Tibial nerve (tissue), 4 donors: ENCODE measurements around the gene PTPRU. TPM values are rescaled to one million over a fixed set of nuclear protein-coding genes. Genes with fewer than 3 reads are reported as not detected.
"Not testable (repeated sequence)": the region's sequence is repeated elsewhere in the genome, so short reads cannot be mapped to it uniquely, and the experiment has no call there.

ENCODE experiments used
- DNase-seq, 2 donors: peaks; one replicate each; pipeline ENCODE4 v3.0.0-alpha.2; 2019; ENCODE audit warnings: low spot score in 2 of 2
- H3K27ac ChIP-seq, 4 donors: fragments of 200-600 bp; sonication (generic) in 3 of 4; one replicate each; pipeline ENCODE4 v1.5.1; 2017 to 2019; ENCODE audit warnings: mild to moderate bottlenecking in 1 of 4
- H3K27me3 ChIP-seq, 2 donors: fragments of 200-600 bp; sonication (generic) in 1 of 2; one replicate each; pipeline versions ENCODE4 v1.5.1 to v1.6.0; 2017 to 2019
- H3K36me3 ChIP-seq, 3 donors: fragments of 200-600 bp; sonication (generic); one replicate each; pipeline ENCODE4 v1.5.1; 2018 to 2019
- H3K4me1 ChIP-seq, 4 donors: fragments of 200-600 bp; sonication (generic) in 3 of 4; one replicate each; pipeline ENCODE4 v1.5.1; 2017 to 2019
- H3K4me3 ChIP-seq, 4 donors: fragments of 200-600 bp; sonication (generic) in 3 of 4; one replicate each; pipeline ENCODE4 v1.5.1; 2017 to 2019; ENCODE audit warnings: mild to moderate bottlenecking in 1 of 4, moderate library complexity in 1 of 4
- H3K9me3 ChIP-seq, 4 donors: fragments of 200-600 bp; sonication (generic) in 3 of 4; one replicate each; pipeline ENCODE4 v1.5.1; 2017 to 2019
- CTCF ChIP-seq, 5 experiments: fragments of 200-600 bp in 3 of 5; fragments of 450-650 bp in 2 of 5; sonication (generic) in 3 of 5; IDR thresholded peaks; one replicate each; pipeline ENCODE4 v1.5.1; 2016 to 2019; ENCODE audit warnings: antibody characterized with exemption in 5 of 5, mild to moderate bottlenecking in 3 of 5, moderate library complexity in 2 of 5
- EP300 ChIP-seq, 2 donors: sonication (generic); formaldehyde crosslinking; IDR thresholded peaks; one replicate each; pipeline ENCODE4 v1.6.1; 2017; ENCODE audit warnings: antibody characterized with exemption in 2 of 2, mild to moderate bottlenecking in 1 of 2
- POLR2A ChIP-seq, 2 donors: fragments of 450-650 bp; IDR thresholded peaks; one replicate each; pipeline ENCODE4 v1.6.1; 2017; ENCODE audit warnings: antibody characterized with exemption in 2 of 2, mild to moderate bottlenecking in 2 of 2, moderate library complexity in 2 of 2
- WGBS, 2 donors: methylation state at CpG; one replicate each; pipeline ENCODE4 v1.1.5; 2018; 5-methylcytosine and 5-hydroxymethylcytosine counted together
- total RNA-seq, 4 donors: library from RNA; depleted of rRNA; stranded (reverse); fragments of >200 nt; gene quantifications; one replicate each; pipeline ENCODE4 v1.1.0, GENCODE V29; 2016

Gene PTPRU
- total RNA-seq, 4 donors from 2014 or later = 52.1 to 75.6 (median 63.7) TPM

GRCh38 chr1:29312469-29313461 is 76.4 kb downstream of the PTPRU start:
- no peaks in the 10 kb centered on the region for H3K9me3 ChIP-seq
- no peaks in the 10 kb centered on the region for H3K4me1 ChIP-seq
- no peaks in the 10 kb centered on the region for H3K27me3 ChIP-seq
- H3K4me3 ChIP-seq = no peak overlapping the region
- DNase-seq = no peak
- TF ChIP-seq POLR2A (IDR thresholded peaks at IDR 0.05) (no peak), CTCF (IDR thresholded peaks at IDR 0.05) (no peak), EP300 (IDR thresholded peaks at IDR 0.05) (no peak)
- H3K27ac ChIP-seq = no peak overlapping the region
- WGBS, 2 donors = 88 to 90% methylated on average over 24 of the region's 24 CpGs
- peaks cover 0 to 80% (median 2%) of the 10 kb centered on the region in 3 donors for H3K36me3 ChIP-seq

GRCh38 chr1:29314685-29315084 is 78.4 kb downstream of the PTPRU start:
- H3K9me3 ChIP-seq, H3K27me3 ChIP-seq, DNase-seq, H3K4me1 ChIP-seq, H3K27ac ChIP-seq, H3K4me3 ChIP-seq: not testable (repeated sequence)
- WGBS, 2 donors = 72 to 79% methylated on average over 8 of the region's 8 CpGs
- H3K36me3 ChIP-seq = peaks cover 0 to 97% (median 2%) of the 10 kb centered on the region in 3 donors

- WGBS, 2 donors = 90 to 91% methylated on average over 15 of the region's 15 CpGs
- no peaks in the 10 kb centered on the region for H3K27me3 ChIP-seq
- no peaks in the 10 kb centered on the region for H3K9me3 ChIP-seq
- no peak for TF ChIP-seq EP300 (IDR thresholded peaks at IDR 0.05)
- no peak for TF ChIP-seq CTCF (IDR thresholded peaks at IDR 0.05)
- no peak for TF ChIP-seq POLR2A (IDR thresholded peaks at IDR 0.05)
- no peak overlapping the region for H3K4me3 ChIP-seq
- no peaks in the 10 kb centered on the region for H3K4me1 ChIP-seq
- H3K27ac ChIP-seq = no peak overlapping the region
- no peak for DNase-seq
- peaks cover 0 to 97% (median 2%) of the 10 kb centered on the region in 3 donors for H3K36me3 ChIP-seq
Observed at GRCh38 chr1:29315262-29315661, 78.9 kb downstream of the PTPRU start.

- no peak for DNase-seq
- peaks cover 0 to 97% (median 2%) of the 10 kb centered on the region in 3 donors for H3K36me3 ChIP-seq
- TF ChIP-seq EP300 (IDR thresholded peaks at IDR 0.05) (no peak), CTCF (IDR thresholded peaks at IDR 0.05) (no peak), POLR2A (IDR thresholded peaks at IDR 0.05) (no peak)
- H3K27me3 ChIP-seq = no peaks in the 10 kb centered on the region
- no peaks in the 10 kb centered on the region for H3K4me1 ChIP-seq
- no peaks in the 10 kb centered on the region for H3K9me3 ChIP-seq
- H3K4me3 ChIP-seq = no peak overlapping the region
- no peak overlapping the region for H3K27ac ChIP-seq
- 91 to 96% methylated on average over 4 of the region's 4 CpGs for WGBS, 2 donors
Observed at GRCh38 chr1:29315876-29316275, 79.6 kb downstream of the PTPRU start.

GRCh38 chr1:29317063-29317915 is 81.0 kb downstream of the PTPRU start:
- Histone ChIP-seq H3K4me1 (no peaks in the 10 kb centered on the region), H3K36me3 (peaks cover 0 to 97% (median 2%) of the 10 kb centered on the region in 3 donors), H3K4me3 (no peak overlapping the region), H3K9me3 (no peaks in the 10 kb centered on the region), H3K27ac (no peak overlapping the region), H3K27me3 (no peaks in the 10 kb centered on the region)
- TF ChIP-seq CTCF (IDR thresholded peaks at IDR 0.05) = no peak
- no peak for TF ChIP-seq EP300 (IDR thresholded peaks at IDR 0.05)
- TF ChIP-seq POLR2A (IDR thresholded peaks at IDR 0.05) = no peak
- DNase-seq = no peak
- WGBS, 2 donors = 90 to 93% methylated on average over 30 of the region's 30 CpGs
